ENCODE results near the gene PDE4D.

PDE4D gene

GRCh38 chr5:59136549-59136948 is 757.0 kb downstream of the PDE4D start:
- Histone ChIP-seq H3K4me3 (no peak overlapping the region), H3K27ac (no peak overlapping the region)
- DNase-seq (ENCODE audit: low spot score), result no peak
- TF ChIP-seq, protein P1, sequence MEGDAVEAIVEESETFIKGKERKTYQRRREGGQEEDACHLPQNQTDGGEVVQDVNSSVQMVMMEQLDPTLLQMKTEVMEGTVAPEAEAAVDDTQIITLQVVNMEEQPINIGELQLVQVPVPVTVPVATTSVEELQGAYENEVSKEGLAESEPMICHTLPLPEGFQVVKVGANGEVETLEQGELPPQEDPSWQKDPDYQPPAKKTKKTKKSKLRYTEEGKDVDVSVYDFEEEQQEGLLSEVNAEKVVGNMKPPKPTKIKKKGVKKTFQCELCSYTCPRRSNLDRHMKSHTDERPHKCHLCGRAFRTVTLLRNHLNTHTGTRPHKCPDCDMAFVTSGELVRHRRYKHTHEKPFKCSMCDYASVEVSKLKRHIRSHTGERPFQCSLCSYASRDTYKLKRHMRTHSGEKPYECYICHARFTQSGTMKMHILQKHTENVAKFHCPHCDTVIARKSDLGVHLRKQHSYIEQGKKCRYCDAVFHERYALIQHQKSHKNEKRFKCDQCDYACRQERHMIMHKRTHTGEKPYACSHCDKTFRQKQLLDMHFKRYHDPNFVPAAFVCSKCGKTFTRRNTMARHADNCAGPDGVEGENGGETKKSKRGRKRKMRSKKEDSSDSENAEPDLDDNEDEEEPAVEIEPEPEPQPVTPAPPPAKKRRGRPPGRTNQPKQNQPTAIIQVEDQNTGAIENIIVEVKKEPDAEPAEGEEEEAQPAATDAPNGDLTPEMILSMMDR (IDR thresholded peaks at IDR 0.05), result no peak

GRCh38 chr5:59134471-59135163 is 758.9 kb downstream of the PDE4D start:
- peak overlapping the region in 1 of 2 donors; percentile 52 for H3K27ac ChIP-seq
- H3K4me3 ChIP-seq, result no peak overlapping the region
- DNase-seq (ENCODE audit: low spot score), result no peak
- TF ChIP-seq, protein P1 (IDR thresholded peaks at IDR 0.05), result no peak

- DNase-seq (ENCODE audit: low spot score), result no peak
- TF ChIP-seq, protein P1 (IDR thresholded peaks at IDR 0.05), result no peak
- Histone ChIP-seq H3K4me3 (no peak overlapping the region), H3K27ac (no peak overlapping the region)
These were observed 759.7 kb downstream of the PDE4D start for GRCh38 chr5:59133764-59134261.

GRCh38 chr5:59132131-59132530 is 761.4 kb downstream of the PDE4D start:
- Histone ChIP-seq H3K4me3 (no peak overlapping the region), H3K27ac (no peak overlapping the region)
- TF ChIP-seq, protein P1 (IDR thresholded peaks at IDR 0.05), result no peak
- DNase-seq (ENCODE audit: low spot score), result no peak

DNA sequence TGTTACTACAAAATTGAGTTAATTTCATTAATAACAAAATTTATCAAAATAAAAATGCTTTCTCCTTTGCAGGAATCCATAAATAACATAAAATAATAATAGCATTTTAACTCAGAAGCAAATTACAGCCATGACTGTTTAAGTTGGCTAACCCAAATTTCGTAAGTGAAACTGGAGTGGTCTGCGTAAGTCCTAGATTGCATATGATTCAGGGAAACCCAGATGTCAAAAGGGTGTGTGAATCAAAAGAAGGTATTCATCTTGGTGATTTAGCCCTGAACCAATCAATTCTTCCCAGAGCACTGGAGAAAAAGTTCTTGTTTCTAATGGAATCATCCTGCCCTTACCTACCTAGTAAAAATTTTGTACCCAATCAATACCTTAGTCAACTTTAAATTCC is 763.1 kb downstream of the PDE4D start:
- H3K4me3 ChIP-seq, result no peak overlapping the region
- DNase-seq (ENCODE audit: low spot score), result no peak
- H3K27ac ChIP-seq, result no peak overlapping the region
- TF ChIP-seq, protein P1 (IDR thresholded peaks at IDR 0.05), result no peak

DNA sequence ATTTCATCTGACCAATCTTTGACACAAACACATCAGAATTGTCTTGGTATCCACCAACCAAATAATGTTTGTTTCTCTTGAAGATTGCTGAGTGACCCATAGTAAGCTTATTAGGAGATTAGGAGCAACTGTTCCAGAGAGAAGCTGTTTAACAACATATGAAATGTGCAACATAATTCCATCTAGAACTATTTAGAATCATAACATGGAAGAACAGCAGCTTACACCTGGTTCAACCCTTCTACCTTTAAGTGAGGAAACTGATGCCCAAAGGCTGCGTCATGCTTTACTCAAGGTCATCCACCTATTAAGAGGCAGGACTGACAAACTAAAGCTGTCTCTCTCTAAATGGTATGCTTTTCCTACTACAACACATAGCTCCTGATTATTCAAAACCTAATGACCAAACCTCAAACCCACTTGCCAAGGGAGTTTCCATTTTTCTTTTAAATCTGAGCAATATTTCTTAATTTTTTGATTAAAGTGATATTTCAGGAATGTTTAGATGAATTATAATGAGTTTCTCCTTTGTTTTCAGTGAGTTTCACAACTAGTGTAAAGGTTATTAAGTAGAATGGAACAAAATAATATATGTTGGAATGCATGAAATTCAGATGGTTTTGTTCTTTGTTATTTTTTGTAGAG is 764.8 kb downstream of the PDE4D start:
- TF ChIP-seq, protein P1 (IDR thresholded peaks at IDR 0.05), result no peak
- H3K27ac ChIP-seq, result peak overlapping the region in 1 of 2 donors; percentile 33
- no peak for DNase-seq (ENCODE audit: low spot score)

More for the DNA sequence above, 764.8 kb downstream of the PDE4D start:
- H3K4me3 ChIP-seq, result no peak overlapping the region
